GM21786 (cell line): ENCODE measurements around the gene BPIFB3.
"Not testable (repeated sequence)": the region's sequence is repeated elsewhere in the genome, so short reads cannot be mapped to it uniquely, and the experiment has no call there.

Experiments
- ATAC-seq: cut with Tn5 transposase; IDR thresholded peaks from one replicate; pipeline ENCODE4 v1.9.1; 2021; ENCODE audit not compliant: unreplicated experiment

The BPIFB3 gene

DNA sequence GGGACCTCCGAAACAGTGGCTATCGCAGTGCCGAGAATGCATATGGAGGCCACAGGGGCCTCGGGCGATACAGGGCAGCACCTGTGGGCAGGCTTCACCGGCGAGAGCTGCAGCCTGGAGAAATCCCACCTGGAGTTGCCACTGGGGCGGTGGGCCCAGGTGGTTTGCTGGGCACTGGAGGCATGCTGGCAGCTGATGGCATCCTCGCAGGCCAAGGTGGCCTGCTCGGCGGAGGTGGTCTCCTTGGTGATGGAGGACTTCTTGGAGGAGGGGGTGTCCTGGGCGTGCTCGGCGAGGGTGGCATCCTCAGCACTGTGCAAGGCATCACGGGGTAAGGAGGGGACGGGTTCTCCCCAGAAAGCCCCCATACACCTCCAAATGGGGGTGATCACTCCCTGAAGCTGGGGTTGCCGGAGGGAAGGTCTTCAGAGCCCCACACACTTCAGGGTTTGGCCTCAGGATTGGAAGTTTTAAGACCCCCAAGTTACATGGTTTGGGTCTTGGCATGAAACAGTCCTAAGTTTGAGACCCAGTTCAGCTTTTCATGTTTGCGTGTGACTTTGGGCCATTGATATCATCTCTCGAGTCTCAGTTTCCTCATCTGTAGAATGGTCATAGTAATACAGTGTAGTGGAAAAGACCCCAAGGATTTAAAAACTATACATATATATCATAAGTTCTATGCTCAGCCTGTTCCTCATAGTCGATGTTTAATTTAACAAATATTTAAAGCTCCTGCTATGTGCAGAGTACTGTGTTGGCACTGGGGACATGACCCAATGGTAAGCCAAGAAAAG, 30.0 kb downstream of the BPIFB3 start:
- no peak for ATAC-seq

DNA sequence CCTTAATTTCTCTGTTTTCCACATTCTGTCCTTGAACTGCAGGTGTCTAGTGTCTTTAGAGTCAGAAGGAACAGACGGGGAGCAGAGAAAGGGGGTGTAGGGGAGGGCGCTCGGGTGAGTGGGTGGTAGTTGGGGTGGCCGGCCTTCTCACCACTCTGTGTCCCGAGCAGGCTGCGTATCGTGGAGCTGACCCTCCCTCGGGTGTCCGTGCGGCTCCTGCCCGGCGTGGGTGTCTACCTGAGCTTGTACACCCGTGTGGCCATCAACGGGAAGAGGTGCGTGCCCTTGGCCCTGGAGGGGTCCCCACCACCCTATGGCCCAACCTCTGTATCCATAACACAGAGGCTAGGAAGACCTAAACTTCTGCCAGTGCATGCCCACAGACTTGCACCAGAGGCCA, 31.0 kb downstream of the BPIFB3 start:
- ATAC-seq = no peak

DNA sequence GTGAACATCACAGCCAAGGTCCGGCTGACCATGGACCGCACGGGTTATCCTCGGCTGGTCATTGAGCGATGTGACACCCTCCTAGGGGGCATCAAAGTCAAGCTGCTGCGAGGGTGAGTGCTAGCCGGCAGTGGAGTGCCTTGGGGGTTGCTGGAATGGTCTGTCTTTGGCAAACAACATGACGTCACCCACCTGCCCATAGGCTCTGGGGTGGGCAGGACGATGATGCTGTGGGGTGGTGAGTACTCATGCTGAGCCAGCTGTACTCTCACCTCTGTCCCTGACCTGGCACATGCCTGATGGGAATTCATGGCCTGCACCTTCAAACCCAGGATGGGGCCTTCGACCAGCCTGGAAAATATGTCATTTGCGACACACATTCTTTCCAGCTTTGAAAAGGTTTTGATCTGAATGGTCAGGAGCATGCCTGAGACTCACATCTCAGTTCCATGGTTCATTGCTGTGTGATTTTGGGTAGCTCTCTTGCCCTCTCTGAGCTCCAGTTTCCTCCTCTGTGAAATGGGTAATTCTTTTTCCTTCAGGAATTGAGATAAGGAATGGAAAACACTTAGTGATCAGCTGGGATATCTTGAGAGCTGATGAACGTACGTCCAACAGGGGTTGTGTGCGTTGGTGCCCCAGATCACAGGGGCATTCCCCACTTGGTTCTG, 32.5 kb downstream of the BPIFB3 start:
- ATAC-seq = no peak

DNA sequence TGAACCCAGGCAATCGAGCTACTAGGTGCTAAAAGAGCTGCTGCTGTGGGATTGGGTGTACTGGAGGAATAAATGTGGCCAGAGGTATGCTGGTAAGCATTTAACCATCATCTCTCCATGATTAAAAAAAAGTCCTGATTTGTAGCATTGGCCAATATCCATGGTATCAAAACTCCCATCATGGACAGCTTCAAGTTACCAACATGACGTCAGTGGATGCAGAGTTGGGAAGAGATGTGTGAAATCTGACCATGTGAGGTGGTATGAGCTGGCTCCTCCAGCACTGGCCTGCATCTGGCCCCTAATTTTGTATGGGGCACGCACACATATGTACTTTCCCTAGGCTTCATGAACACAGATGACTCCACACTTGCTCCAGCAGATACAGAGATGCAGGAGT, 37.4 kb downstream of the BPIFB3 start:
- ATAC-seq = no peak

DNA sequence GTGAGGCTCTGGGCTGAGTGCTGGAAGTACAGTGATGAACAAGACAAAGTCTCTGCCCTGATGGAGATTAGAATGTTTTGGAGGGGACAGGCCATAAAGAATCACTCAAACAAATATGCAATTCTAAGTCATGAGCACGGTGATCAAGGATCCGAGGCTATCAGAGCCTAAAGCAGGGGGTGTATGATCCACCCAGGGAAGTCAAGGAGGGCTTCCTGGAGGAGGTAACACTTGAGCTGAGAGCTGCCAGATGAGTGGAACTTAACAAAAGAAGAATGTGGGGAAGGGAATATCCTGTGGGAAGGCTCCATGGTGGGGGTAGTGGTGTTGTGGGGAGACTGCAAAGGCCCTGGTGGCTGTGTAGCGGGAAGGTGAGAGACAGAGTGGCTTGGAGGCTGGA, 38.0 kb downstream of the BPIFB3 start:
- ATAC-seq = no peak

DNA sequence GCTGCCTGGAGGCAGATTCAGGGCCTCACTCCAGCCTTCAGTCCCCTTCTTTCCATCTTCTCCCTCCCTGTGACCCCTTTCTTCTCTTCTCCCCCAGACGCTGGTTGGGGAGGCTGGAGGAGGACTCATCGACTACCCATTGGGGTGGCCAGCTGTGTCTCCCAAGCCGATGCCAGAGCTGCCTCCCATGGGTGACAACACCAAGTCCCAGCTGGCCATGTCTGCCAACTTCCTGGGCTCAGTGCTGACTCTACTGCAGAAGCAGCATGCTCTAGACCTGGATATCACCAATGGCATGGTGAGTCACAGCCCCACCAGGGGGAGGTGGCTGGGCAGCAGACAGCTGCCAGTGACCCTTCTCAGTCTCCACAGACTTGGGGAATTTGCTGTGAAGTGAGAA, 38.7 kb downstream of the BPIFB3 start:
- no peak for ATAC-seq

DNA sequence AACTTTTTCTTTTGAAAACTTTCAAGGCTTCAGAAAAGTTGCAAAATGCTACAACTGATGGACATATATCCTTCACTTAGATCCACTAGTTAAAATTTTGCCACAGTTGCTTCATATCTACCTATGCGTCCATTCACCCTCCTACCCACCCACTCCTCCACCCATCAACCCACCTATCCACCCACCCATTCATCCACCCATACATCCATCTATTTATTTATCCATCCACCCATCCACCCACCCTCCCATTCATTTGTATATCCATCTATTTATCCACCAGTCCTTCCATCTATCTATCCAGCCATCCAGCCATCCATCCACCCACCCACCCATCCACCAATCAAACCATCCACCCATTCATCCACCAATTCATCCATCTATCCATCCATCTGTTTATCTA, 39.4 kb downstream of the BPIFB3 start:
- no peak for ATAC-seq

DNA sequence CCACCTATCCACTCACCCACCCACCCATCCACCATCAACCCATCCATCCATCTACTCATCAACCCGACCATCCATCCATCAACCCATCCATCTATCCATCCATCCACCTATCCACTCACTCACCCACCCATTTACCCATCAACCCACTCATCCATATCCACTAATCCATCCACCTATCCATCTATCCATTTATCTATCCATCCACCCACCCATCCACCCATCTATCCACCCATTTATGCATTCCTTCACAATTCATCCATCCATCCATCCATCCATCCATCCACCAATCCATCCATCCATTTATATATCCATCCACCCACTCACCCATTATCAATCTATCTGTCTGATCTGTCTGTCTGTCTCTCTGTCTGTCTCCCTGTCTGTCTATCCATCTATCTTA, 39.9 kb downstream of the BPIFB3 start:
- no peak for ATAC-seq

DNA sequence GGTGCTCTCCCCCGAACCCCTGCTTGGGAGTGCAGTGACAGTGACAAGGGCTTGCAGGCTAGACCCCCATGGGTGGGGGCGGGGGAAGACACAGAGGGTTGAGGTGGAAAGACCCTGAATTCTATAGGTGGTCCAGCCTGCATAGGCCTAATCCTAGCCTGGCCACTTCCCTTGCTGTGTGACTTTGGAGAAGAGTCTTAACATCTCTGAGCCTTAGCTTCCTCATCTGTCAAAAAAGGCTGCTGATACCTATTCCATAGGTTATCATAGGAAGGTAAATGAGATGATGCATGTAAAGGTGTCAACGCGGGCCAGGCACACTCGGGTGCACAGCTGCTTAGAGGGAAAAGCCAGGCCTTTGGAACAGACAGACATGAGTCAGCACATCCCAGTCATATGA, 41.5 kb downstream of the BPIFB3 start:
- no peak for ATAC-seq

DNA sequence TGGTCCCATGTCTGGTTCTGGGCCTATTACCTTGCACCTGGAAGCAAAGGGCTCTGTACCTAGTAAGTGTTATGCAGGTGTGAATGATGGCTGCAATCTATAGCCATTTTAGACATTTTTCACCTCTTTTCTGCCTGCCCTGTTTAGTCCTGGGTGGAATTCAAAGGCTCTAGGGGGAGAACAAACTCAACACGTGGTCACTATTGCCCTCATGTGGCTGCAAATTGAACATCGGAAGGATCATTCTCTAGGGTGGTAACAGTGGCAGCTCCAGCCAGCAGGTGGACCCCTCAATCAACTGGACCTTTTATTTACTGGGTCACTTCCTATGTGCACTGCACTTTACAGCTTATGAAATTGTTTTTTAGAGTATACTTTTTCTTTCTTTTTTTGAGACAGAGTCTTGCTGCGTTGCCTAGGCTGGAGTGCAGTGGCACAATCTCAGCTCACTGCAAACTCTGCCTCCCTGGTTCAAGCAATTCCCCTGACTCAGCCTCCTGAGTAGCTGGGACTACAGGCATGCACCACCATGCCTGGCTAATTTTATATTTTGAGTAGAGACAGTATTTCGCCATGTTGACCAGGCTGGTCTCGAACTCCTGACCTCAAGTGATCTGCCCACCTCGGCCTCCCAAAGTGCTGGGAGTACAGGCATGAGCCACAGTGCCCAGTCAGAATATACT, 42.3 kb downstream of the BPIFB3 start:
- not testable (repeated sequence) for ATAC-seq

DNA sequence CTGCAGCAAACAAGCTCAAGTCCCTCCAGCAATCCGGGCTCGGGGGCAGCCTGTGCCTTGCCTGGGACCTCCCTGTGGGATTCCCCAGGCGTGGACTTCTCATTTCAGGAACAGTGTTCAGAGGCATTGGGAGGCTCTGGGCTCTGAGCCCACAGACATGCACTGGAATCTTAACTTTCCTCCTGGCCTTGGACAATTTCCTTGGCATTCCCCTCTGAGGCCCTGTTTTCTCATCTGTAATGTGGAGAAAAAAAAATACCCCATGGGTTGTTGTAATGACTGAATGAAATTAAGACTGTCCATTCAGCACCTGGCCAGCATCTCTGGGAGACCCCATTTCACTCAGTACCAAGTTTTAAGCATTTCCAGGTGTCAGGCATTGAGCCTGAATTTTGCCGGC, 43.3 kb downstream of the BPIFB3 start:
- ATAC-seq = no peak

DNA sequence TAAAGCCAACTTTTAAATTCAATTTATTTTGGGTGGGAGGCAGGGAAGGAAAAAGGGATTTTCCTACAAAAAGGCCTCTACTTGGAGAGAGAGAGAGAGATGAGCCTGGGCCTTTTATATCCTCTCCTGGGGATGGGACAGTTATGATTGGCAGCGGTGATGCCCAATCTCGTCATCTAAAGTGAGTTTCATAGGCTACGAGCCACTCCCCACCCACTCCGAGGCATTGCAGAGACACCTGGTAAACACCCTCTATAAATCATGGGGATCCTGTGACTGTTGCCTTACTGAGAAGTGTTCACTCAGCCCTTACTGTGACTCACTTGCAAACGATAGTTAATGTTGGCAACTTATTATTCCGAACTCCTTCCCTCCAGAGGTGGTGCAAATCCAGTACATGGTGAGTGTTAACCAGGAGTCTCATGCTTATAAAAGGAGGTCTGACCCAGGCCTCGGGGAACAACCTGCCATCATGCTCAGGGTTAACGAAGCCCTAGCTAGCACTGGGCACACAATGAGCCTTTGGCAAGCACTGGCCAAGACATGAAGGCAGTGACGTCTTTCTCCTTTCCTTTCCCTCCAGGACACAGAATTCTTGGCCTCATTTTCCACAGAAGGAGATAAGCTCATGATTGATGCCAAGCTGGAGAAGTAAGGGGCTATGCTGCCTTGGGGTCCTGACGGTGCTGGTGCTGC, 46.3 kb downstream of the BPIFB3 start:
- no peak for ATAC-seq

DNA sequence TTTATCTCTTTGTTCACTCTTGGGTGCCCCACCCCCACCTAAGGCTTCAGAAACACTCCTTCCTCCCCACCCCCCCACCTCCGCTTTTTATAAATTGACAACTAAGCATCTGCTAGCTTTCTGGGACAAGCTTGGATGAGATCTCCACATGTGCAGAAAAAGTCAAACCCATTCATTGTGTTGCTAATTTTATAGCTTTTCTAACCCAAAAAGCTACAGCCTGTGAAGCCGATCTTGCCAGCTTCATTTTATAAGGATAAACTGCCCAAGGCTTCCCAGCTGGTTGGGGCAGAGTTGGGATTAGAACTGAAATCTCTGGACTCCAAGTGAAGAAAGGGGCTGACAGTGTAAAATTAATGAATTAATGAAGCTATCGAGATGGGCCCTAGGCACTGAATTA, 49.9 kb downstream of the BPIFB3 start:
- ATAC-seq = no peak

DNA sequence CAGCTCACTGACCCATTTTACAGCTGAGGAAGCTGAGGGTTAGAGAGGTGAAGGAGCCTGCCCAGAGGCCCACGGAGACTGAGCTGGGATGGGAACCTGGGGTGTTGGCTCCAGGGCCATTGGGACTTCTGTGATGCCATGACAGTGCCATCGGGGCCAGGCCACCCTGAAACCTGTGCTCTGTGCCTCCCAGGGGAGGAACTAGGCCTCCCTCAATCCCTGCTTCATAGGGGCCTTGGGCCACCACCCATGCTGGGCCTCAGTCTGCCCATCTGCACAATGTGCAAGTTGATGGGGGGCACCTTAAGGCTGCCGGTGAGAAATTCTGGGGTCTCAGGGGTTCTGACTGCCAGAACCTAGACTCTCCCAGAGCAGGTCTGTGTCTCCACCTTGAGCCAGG, 50.6 kb downstream of the BPIFB3 start:
- ATAC-seq = no peak

DNA sequence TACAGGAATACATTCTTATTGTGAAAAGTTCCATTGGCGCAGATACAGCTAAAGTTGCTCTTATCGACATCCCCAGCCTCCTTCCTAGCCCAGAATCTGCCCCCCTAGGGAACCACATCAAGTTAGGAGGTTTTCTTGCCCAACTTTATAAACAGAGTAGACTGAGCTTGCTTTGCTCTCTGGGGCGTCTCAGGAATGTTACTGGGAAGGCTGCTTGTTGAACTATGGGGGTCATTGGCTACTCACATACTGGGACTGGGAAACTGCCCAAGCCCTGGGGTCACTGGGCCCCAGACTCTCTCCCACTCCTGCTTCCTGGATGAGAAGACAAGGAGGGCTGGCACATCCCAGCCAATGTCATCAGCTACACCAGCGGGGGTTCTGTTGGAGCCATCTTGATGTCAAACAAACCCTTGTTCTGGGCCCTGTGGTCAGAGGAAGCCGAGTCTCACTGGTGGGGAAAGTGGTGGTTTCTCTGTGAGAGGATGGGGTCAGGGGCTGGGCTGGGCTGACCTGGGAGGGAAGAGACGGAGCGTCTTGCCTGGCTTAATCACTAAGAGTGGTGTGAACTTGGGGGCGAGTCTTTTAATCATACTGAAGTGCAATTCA, 51.7 kb downstream of the BPIFB3 start:
- no peak for ATAC-seq

DNA sequence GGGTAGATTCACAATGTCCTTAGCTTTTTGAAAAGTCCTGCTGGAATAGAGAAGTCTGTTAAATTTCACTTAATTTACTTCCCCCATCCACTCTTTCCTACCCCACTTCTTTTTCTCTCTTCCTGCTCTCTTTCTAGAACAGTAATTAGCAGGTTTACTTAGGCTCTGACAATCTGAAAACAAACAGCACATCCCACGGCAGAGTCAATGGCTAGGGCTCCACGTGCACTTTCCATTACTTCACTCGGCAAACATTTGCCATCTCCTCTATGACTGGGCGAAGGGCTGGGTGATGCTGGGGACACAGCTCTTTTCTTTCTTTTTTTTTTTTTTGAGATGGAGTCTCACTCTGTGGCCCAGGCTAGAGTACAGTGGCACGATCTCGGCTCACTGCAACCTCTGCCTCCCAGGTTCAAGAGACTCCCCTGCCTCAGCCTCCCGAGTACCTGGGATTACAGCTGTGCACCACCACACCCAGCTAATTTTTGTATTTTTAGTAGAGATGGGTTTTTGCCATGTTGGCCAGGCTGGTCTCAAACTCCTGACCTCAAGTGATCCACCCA, 52.4 kb downstream of the BPIFB3 start:
- not testable (repeated sequence) for ATAC-seq

DNA sequence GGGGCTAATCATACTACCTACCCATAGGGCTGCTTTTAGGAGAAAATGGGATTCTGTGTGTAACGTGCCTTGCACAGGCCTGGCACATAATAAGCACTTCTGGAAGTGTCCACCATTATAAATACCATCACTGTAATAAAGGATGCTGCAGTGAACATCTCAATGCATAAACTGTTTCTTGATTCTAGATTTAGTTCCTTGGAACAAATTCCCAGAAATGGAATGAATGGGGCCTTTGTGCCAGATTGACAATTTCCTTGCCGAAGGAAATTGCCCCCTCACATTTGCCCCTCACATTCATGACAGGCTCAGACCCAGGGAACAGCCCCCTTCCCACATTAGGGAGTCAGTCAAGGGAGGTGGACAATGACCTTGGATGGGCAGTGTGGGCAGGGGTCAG, 55.0 kb downstream of the BPIFB3 start:
- no peak for ATAC-seq

DNA sequence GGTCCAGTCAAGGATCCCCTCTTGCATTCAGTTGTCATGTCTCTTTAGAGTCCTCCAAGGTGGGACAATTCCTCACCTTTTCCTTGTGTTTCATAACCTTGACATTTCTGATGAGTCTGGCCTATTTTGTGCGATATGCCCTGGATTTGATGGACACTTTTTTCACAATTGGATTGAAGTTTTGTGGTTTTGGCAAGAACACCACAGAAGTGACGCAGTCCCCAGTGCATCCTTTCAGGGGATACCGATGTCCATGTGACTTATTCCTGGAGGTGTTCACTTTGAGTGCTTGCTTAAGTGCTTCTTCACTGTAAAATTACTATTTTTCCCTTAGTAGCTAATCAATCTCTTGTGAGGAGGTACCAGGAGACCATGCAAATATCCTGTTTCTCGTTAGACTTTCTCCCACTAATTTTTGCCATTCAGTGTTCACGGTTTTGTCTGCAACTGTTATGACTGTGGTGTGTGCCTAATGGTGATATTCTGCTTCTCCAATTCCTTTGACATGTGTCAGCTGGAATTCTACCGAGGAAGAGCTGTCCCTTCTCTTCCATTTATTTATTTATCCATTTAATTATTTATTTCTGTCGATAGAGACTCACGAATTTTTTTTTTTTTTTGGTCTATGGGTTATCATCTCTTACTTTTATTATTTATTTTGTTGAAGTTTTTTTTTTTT, 56.6 kb downstream of the BPIFB3 start:
- no peak for ATAC-seq

DNA sequence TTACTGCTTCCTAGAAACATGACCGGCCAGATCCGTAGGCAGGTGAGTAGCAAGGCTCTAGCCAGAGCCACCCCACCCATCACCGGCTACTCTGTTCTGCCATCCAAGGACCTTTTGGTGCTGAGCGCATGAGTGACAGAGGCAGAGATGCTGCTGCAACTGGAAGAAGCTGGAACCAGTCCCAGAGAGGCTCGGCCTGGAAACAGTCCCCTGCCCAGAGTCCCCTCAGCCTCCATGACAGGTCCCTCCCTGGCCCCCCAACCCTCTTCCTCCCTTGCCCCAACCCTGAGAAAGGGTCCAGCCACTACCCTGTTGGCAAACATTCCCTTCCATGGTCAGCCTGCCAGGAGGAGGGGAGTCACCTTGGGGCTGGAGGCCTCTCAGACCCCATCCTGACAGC, 57.6 kb downstream of the BPIFB3 start:
- no peak for ATAC-seq
